GM12878 (cell line): ENCODE measurements around the gene EMC6. TPM values are rescaled to one million over a fixed set of nuclear protein-coding genes. Genes with fewer than 3 reads are reported as not detected.

Source experiments
- ATAC-seq: fragments of 200-7000 bp; cut with Tn5 transposase; 3 replicates; pipeline ENCODE4 v1.9.1; 2020; ENCODE audit warnings: mild to moderate bottlenecking, moderate library complexity
- BruUV-seq: library from RNA; stranded (reverse); fragments of 400-500 nt; replicated peaks from 2 replicates; lab custom pipeline; 2021; lab: Mats Ljungman, UMichigan
- CTCF ChIA-PET: fragments of 300-600 bp; sonication (Branson Sonifier 250); formaldehyde crosslinking; extraction: SDS; loops from one replicate; lab custom pipeline; 2021; ENCODE audit warnings: inconsistent platforms; lab: Yijun Ruan, JAX
- POLR2A ChIA-PET: fragments of 350-600 bp; formaldehyde crosslinking; extraction: SDS; loops from one replicate; lab custom pipeline; 2021; ENCODE audit warnings: inconsistent platforms; lab: Charles Lee
- RAD21 ChIA-PET: fragments of 300-600 bp; sonication (Branson Sonifier 250); formaldehyde crosslinking; loops from one replicate; lab custom pipeline; 2023; ENCODE audit warnings: antibody characterized with exemption; ENCODE audit not compliant: unreplicated experiment; lab: Charles Lee
- SMC1A ChIA-PET: fragments of 300-600 bp; sonication (Branson Sonifier 250); formaldehyde crosslinking; loops from one replicate; lab custom pipeline; 2023; ENCODE audit not compliant: unreplicated experiment, uncharacterized antibody; lab: Charles Lee
- DNase-seq: peaks from one replicate; pipeline ENCODE4 v3.0.0-alpha.2; 2011; ENCODE audit warnings: low read depth, low spot score
- FAIRE-seq: peaks from 3 replicates; lab custom pipeline; 2011; peaks lifted over from hg19 to GRCh38; lab: Jason Lieb, UNC
- H2AFZ ChIP-seq: 2 replicates; pipeline ENCODE4 v1.6.0; 2011; ENCODE audit warnings: low read depth, low read length, control low read depth; ENCODE audit not compliant: control insufficient read depth
- H3K27ac ChIP-seq: 2 replicates; pipeline ENCODE4 v1.5.1; 2011; ENCODE audit warnings: control low read depth; ENCODE audit not compliant: control insufficient read depth, insufficient read depth
- H3K27me3 ChIP-seq, 2 experiments: replicated peaks in 1 of 2; 2 replicates each; pipeline versions ENCODE4 v1.6.0 to v1.6.1; 2011; ENCODE audit warnings: low read length in 1 of 2; ENCODE audit not compliant: control insufficient read depth in 2 of 2, insufficient read depth in 2 of 2
- H3K36me3 ChIP-seq, 2 experiments: 2 replicates each; pipeline ENCODE4 v1.5.1; 2011; ENCODE audit warnings: low read length in 1 of 2; ENCODE audit not compliant: control insufficient read depth in 2 of 2, insufficient read depth in 2 of 2
- H3K4me1 ChIP-seq: 2 replicates; pipeline ENCODE4 v1.6.1; 2011; ENCODE audit warnings: mild to moderate bottlenecking, low read length, moderate library complexity, mixed read lengths; ENCODE audit not compliant: control insufficient read depth, insufficient read depth
- H3K4me2 ChIP-seq: 2 replicates; pipeline ENCODE4 v1.6.0; 2011; ENCODE audit warnings: control low read depth; ENCODE audit not compliant: control insufficient read depth, insufficient read depth
- H3K4me3 ChIP-seq: fragments of 200-600 bp; sonication (generic); 2 replicates; pipeline ENCODE4 v1.5.1; 2016
- H3K79me2 ChIP-seq: 2 replicates; pipeline ENCODE4 v1.6.0; 2011; ENCODE audit warnings: low read length; ENCODE audit not compliant: control insufficient read depth, insufficient read depth
- H3K9ac ChIP-seq: 2 replicates; pipeline ENCODE4 v1.8.0; 2011; ENCODE audit warnings: low read length, control low read depth, mixed read lengths; ENCODE audit not compliant: control insufficient read depth, insufficient read depth
- H3K9me3 ChIP-seq: replicated peaks from 3 replicates; pipeline ENCODE4 v1.5.1; 2011; ENCODE audit warnings: mild to moderate bottlenecking, low read length; ENCODE audit not compliant: control insufficient read depth, insufficient read depth
- H4K20me1 ChIP-seq: 2 replicates; pipeline ENCODE4 v1.6.0; 2011; ENCODE audit not compliant: control insufficient read depth, insufficient read depth
- BRCA1 ChIP-seq: IDR thresholded peaks from 2 replicates; pipeline ENCODE4 v1.6.1; 2011; ENCODE audit warnings: low read depth, low read length, improper control_type of control experiment
- EED ChIP-seq: sonication (generic); IDR thresholded peaks from 2 replicates; pipeline ENCODE4 v1.6.1; 2016; ENCODE audit warnings: antibody characterized with exemption, low read depth
- EZH2 ChIP-seq: IDR thresholded peaks from 2 replicates; pipeline ENCODE4 v1.6.1; 2012; ENCODE audit warnings: low read depth, mild to moderate bottlenecking, control low read depth, inconsistent platforms, low read length, borderline replicate concordance; ENCODE audit not compliant: control insufficient read depth
- IKZF1 ChIP-seq: fragments of 450-650 bp; conservative IDR thresholded peaks from 2 replicates; pipeline ENCODE4 v1.6.1; 2017; ENCODE audit warnings: antibody characterized with exemption, mild to moderate bottlenecking
- JUND ChIP-seq: IDR thresholded peaks from 2 replicates; pipeline ENCODE4 v1.6.1; 2012; ENCODE audit warnings: low read depth, mild to moderate bottlenecking, low read length, improper control_type of control experiment, moderate library complexity
- NFIC ChIP-seq: IDR thresholded peaks from 2 replicates; pipeline ENCODE4 v1.6.1; 2012; ENCODE audit warnings: low read depth, mild to moderate bottlenecking, inconsistent platforms, low read length, moderate library complexity
- RB1 ChIP-seq: fragments of 450-650 bp; formaldehyde crosslinking; IDR thresholded peaks from 2 replicates; pipeline ENCODE4 v1.6.1; 2017; ENCODE audit warnings: mild to moderate bottlenecking, borderline replicate concordance
- YBX1 ChIP-seq: fragments of 450-650 bp; IDR thresholded peaks from 2 replicates; pipeline ENCODE4 v1.6.1; 2016; ENCODE audit warnings: antibody characterized with exemption
- WGBS: methylation state at CpG from one replicate; pipeline ENCODE4 v1.1.6; 2016; ENCODE audit warnings: low lambda C conversion rate; ENCODE audit not compliant: insufficient replicate concordance, insufficient coverage; ENCODE audit errors: missing lambda C conversion rate; 5-methylcytosine and 5-hydroxymethylcytosine counted together
- in situ Hi-C: fragments of 300-500 bp; cut with MboI; formaldehyde crosslinking; loops from 9 replicates; pipeline ENCODE4 v1.14.3; 2018; ENCODE audit warnings: mixed read lengths
- intact Hi-C: fragments of 100-400 bp; cut with micrococcal nuclease; formaldehyde crosslinking; loops from one replicate; pipeline ENCODE4 v1.14.2; 2022; ENCODE audit not compliant: unreplicated experiment
- polyA plus RNA-seq, 11 experiments: library from polyadenylated mRNA; depleted of rRNA in 4 of 11; unstranded in 6 of 11; stranded (reverse) in 5 of 11; fragments of >200 nt; fragmentation: Nextera tagmentation in 4 of 11; fragmentation: Illumina TruSeq in 1 of 11; extraction: Ambion mirVana in 4 of 11; extraction: Trizol in 1 of 11; gene quantifications; 1 replicate in 1 of 11; 2 replicates in 10 of 11; pipeline versions ENCODE4 v1.2.1 to v1.2.3, GENCODE V29; 2011 to 2016; ENCODE audit warnings: inconsistent platforms in 2 of 11, missing spikeins in 2 of 11, low read depth in 1 of 11
- total RNA-seq, 4 experiments: library from RNA; depleted of rRNA in 3 of 4; stranded (reverse); fragments of >200 nt in 3 of 4; fragmentation: Illumina TruSeq in 1 of 4; extraction: Trizol in 1 of 4; gene quantifications; 2 replicates each; pipeline versions ENCODE4 v1.2.1 to v1.2.3, GENCODE V29; 2013 to 2021
- TF ChIP-seq, protein P1 (sequence below): IDR thresholded peaks from 2 replicates; pipeline ENCODE4 v1.6.1; 2011; ENCODE audit warnings: mild to moderate bottlenecking, low read depth, low read length, moderate library complexity; ENCODE audit not compliant: insufficient replicate concordance
- TF ChIP-seq, protein P2 (sequence below): fragments of 450-650 bp; IDR thresholded peaks from 2 replicates; pipeline ENCODE4 v1.6.1; 2017; ENCODE audit warnings: mild to moderate bottlenecking
- TF ChIP-seq, protein P3 (sequence below): fragments of 450-650 bp; IDR thresholded peaks from 2 replicates; pipeline ENCODE4 v1.6.1; 2016; ENCODE audit warnings: mild to moderate bottlenecking
- TF ChIP-seq, protein P4 (sequence below): fragments of 450-650 bp; IDR thresholded peaks from 2 replicates; pipeline ENCODE4 v1.6.1; 2014; ENCODE audit warnings: mild to moderate bottlenecking

The EMC6 gene
- total and polyA plus RNA-seq, 10 of the 15 experiments (the other 5 are each of a cell fraction or from before 2014, with no cell fraction given) = 5.1 to 172 (median 35.9) TPM

DNA sequence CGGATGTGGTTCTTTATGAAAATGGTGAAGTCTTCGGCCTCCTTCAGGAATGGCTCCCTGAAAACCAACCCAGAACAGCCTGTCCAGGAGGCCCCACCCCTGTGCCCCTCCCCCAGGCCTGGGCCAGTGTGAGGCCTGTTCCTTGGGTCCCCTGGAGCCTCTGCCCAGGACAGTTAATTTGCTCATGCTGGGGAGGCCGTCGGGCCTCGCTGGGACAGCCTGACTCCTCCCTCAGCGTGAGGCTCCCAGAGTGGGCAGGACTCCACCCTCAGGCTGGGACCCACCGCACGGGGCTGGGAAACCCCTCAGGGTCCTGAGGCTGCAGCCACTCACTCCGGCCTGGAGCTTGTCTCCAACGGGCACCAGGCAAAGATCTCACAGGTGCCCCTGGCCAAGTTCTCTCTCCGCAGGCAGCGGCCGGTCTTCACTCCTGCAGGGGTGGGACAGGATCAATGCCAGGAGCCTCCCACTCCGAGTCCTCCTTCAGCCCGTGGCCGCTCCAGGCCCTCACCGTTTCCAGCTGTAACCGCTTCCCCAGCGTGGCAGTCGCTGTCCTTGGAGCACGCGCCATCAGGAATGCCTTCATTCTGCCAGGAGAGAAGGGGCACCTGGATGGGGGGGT is 21.6 kb downstream of the EMC6 start:
- SMC1A ChIA-PET = interaction anchor here (1.0 kb wide), 1 partner anchor 20 kb away, joined by 4 read pairs; no protein-coding TSS in a partner anchor
- DNase-seq (no peak), FAIRE-seq (no peak), ATAC-seq (no peak)
- Histone ChIP-seq H3K4me3 (no peak overlapping the region), H3K4me1 (peaks cover 21% of the 10 kb centered on the region), H3K79me2 (peaks cover 11% of the 10 kb centered on the region), H2AFZ (no peak overlapping the region), H4K20me1 (no peaks in the 10 kb centered on the region), H3K9me3 (no peaks in the 10 kb centered on the region), H3K27me3 (no peaks in the 10 kb centered on the region), H3K27ac (no peak overlapping the region), H3K4me2 (no peak overlapping the region), H3K9ac (no peak overlapping the region), H3K36me3 (no peaks in the 10 kb centered on the region; a peak in 1 of 4 replicates)
- RAD21 ChIA-PET = no interaction called here
- in situ Hi-C loops = no loop called here
- no TSS peak for BruUV-seq
- WGBS = 87% methylated on average over 22 of the region's 22 CpGs
- TF ChIP-seq, protein P1, sequence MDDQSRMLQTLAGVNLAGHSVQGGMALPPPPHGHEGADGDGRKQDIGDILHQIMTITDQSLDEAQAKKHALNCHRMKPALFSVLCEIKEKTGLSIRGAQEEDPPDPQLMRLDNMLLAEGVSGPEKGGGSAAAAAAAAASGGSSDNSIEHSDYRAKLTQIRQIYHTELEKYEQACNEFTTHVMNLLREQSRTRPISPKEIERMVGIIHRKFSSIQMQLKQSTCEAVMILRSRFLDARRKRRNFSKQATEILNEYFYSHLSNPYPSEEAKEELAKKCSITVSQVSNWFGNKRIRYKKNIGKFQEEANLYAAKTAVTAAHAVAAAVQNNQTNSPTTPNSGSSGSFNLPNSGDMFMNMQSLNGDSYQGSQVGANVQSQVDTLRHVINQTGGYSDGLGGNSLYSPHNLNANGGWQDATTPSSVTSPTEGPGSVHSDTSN = no peak
- TF ChIP-seq, protein P2, sequence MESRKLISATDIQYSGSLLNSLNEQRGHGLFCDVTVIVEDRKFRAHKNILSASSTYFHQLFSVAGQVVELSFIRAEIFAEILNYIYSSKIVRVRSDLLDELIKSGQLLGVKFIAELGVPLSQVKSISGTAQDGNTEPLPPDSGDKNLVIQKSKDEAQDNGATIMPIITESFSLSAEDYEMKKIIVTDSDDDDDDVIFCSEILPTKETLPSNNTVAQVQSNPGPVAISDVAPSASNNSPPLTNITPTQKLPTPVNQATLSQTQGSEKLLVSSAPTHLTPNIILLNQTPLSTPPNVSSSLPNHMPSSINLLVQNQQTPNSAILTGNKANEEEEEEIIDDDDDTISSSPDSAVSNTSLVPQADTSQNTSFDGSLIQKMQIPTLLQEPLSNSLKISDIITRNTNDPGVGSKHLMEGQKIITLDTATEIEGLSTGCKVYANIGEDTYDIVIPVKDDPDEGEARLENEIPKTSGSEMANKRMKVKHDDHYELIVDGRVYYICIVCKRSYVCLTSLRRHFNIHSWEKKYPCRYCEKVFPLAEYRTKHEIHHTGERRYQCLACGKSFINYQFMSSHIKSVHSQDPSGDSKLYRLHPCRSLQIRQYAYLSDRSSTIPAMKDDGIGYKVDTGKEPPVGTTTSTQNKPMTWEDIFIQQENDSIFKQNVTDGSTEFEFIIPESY = no peak
- TF ChIP-seq EED (no peak), NFIC (no peak), IKZF1 (no peak), JUND (no peak), EZH2 (no peak), BRCA1 (no peak), YBX1 (no peak), RB1 (no peak)
- TF ChIP-seq, protein P3, sequence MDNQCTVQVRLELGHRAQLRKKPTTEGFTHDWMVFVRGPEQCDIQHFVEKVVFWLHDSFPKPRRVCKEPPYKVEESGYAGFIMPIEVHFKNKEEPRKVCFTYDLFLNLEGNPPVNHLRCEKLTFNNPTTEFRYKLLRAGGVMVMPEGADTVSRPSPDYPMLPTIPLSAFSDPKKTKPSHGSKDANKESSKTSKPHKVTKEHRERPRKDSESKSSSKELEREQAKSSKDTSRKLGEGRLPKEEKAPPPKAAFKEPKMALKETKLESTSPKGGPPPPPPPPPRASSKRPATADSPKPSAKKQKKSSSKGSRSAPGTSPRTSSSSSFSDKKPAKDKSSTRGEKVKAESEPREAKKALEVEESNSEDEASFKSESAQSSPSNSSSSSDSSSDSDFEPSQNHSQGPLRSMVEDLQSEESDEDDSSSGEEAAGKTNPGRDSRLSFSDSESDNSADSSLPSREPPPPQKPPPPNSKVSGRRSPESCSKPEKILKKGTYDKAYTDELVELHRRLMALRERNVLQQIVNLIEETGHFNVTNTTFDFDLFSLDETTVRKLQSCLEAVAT = no peak
- TF ChIP-seq, protein P4, sequence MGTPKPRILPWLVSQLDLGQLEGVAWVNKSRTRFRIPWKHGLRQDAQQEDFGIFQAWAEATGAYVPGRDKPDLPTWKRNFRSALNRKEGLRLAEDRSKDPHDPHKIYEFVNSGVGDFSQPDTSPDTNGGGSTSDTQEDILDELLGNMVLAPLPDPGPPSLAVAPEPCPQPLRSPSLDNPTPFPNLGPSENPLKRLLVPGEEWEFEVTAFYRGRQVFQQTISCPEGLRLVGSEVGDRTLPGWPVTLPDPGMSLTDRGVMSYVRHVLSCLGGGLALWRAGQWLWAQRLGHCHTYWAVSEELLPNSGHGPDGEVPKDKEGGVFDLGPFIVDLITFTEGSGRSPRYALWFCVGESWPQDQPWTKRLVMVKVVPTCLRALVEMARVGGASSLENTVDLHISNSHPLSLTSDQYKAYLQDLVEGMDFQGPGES = no peak
- POLR2A ChIA-PET = no interaction called here
- intact Hi-C loops = loop anchor here (5.0 kb wide), 1 partner anchor 37 kb away; no protein-coding TSS in a partner anchor
- CTCF ChIA-PET = interaction anchor here (1.4 kb wide), 1 partner anchor 48 kb away, joined by 3 read pairs; no protein-coding TSS in a partner anchor
